ENCODE results near the gene ACSS3.
"Not testable (repeated sequence)": the region's sequence is repeated elsewhere in the genome, so short reads cannot be mapped to it uniquely, and the experiment has no call there.

Gene ACSS3

GRCh38 chr12:81077686-81078441 lies at the start of gene ACSS3:
ACSS3 (plus strand) TSS chr12:81078079; CDS start chr12:81078121, 42 bp downstream.
- no peak for FAIRE-seq

- no peak for FAIRE-seq
Observed at GRCh38 chr12:81034926-81035325, 43.0 kb upstream of the ACSS3 start.

- no peak for FAIRE-seq
Observed at GRCh38 chr12:81039231-81039630, 38.6 kb upstream of the ACSS3 start.

GRCh38 chr12:81043979-81044740 lies 33.7 kb upstream of the ACSS3 start:
- no peak for FAIRE-seq

- FAIRE-seq: not testable (repeated sequence)
Observed at GRCh38 chr12:81064971-81065370, 12.9 kb upstream of the ACSS3 start.

GRCh38 chr12:81070846-81071245 lies 7.0 kb upstream of the ACSS3 start:
- FAIRE-seq: no peak

GRCh38 chr12:81075539-81075938 lies 2.3 kb upstream of the ACSS3 start:
- FAIRE-seq: no peak

GRCh38 chr12:81077329-81077685 lies 572 bp upstream of the ACSS3 start:
- FAIRE-seq: no peak

- FAIRE-seq: no peak
Observed at GRCh38 chr12:81078469-81079196, 754 bp downstream of the ACSS3 start.

- FAIRE-seq: no peak
Observed at GRCh38 chr12:81079280-81080076, 1.6 kb downstream of the ACSS3 start.

GRCh38 chr12:81080431-81080983 lies 2.6 kb downstream of the ACSS3 start:
- no peak for FAIRE-seq

GRCh38 chr12:81081726-81082125 lies 3.8 kb downstream of the ACSS3 start:
- FAIRE-seq: no peak

- FAIRE-seq: no peak
Observed at GRCh38 chr12:81083018-81083417, 5.1 kb downstream of the ACSS3 start.

- FAIRE-seq: no peak
Observed at GRCh38 chr12:81083906-81084513, 6.1 kb downstream of the ACSS3 start.

- FAIRE-seq: no peak
Observed at GRCh38 chr12:81084811-81085350, 7.0 kb downstream of the ACSS3 start.

- FAIRE-seq: no peak
Observed at GRCh38 chr12:81085832-81086231, 8.0 kb downstream of the ACSS3 start.

- FAIRE-seq: no peak
Observed at GRCh38 chr12:81086342-81086741, 8.5 kb downstream of the ACSS3 start.

- FAIRE-seq: no peak
Observed at GRCh38 chr12:81088221-81088620, 10.3 kb downstream of the ACSS3 start.

GRCh38 chr12:81089412-81089811 lies 11.5 kb downstream of the ACSS3 start:
- no peak for FAIRE-seq

GRCh38 chr12:81092053-81092452 lies 14.2 kb downstream of the ACSS3 start:
- FAIRE-seq: no peak

GRCh38 chr12:81094718-81095360 lies 17.0 kb downstream of the ACSS3 start:
- no peak for FAIRE-seq
